T-helper 9 cell (primary cell): ENCODE results near the gene ACKR3.

Experiments
- DNase-seq: peaks from one replicate; pipeline ENCODE4 v3.0.0-alpha.2; 2020

ACKR3 gene

GRCh38 chr2:236570081-236570868 is 650 bp downstream of the ACKR3 start:
- no peak for DNase-seq

- DNase-seq = no peak
Measured at GRCh38 chr2:236571145-236571544, 1.5 kb downstream of the ACKR3 start.

- no peak for DNase-seq
Measured at GRCh38 chr2:236572482-236572881, 2.9 kb downstream of the ACKR3 start.

GRCh38 chr2:236573066-236573929 is 3.7 kb downstream of the ACKR3 start:
- DNase-seq = no peak

- DNase-seq = no peak
Measured at GRCh38 chr2:236574000-236574399, 4.4 kb downstream of the ACKR3 start.

- DNase-seq = no peak
Measured at GRCh38 chr2:236574424-236575145, 5.0 kb downstream of the ACKR3 start.

GRCh38 chr2:236575510-236575909 is 5.9 kb downstream of the ACKR3 start:
- no peak for DNase-seq

- no peak for DNase-seq
Measured at GRCh38 chr2:236576087-236576486, 6.5 kb downstream of the ACKR3 start.

GRCh38 chr2:236576953-236577352 is 7.3 kb downstream of the ACKR3 start:
- DNase-seq = no peak

GRCh38 chr2:236577481-236578410 is 8.1 kb downstream of the ACKR3 start:
- DNase-seq = no peak

- DNase-seq = no peak
Measured at GRCh38 chr2:236578411-236578846, 8.8 kb downstream of the ACKR3 start.

GRCh38 chr2:236579048-236579745 is 9.6 kb downstream of the ACKR3 start:
- no peak for DNase-seq

- no peak for DNase-seq
Measured at GRCh38 chr2:236579746-236580315, 10.2 kb downstream of the ACKR3 start.

- DNase-seq = no peak
Measured at GRCh38 chr2:236580746-236581355, 11.2 kb downstream of the ACKR3 start.

- no peak for DNase-seq
Measured at GRCh38 chr2:236581546-236581945, 11.9 kb downstream of the ACKR3 start.

GRCh38 chr2:236582968-236583367 is 13.3 kb downstream of the ACKR3 start:
- no peak for DNase-seq

GRCh38 chr2:236583621-236584203 is 14.1 kb downstream of the ACKR3 start:
- no peak for DNase-seq

- no peak for DNase-seq
Measured at GRCh38 chr2:236584521-236585384, 15.1 kb downstream of the ACKR3 start.

- DNase-seq = no peak
Measured at GRCh38 chr2:236585966-236586365, 16.3 kb downstream of the ACKR3 start.
